B cell (primary cell): ENCODE results near the gene KPNB1. TPM values are rescaled to one million over a fixed set of nuclear protein-coding genes. Genes with fewer than 3 reads are reported as not detected.

Experiments
- ATAC-seq: fragments of 200-7000 bp; cut with Tn5 transposase; one replicate; pipeline ENCODE4 v1.10.0; 2021; ENCODE audit warnings: low read depth, mild to moderate bottlenecking, moderate number of reproducible peaks, moderate library complexity
- CTCF ChIA-PET: fragments of 350-600 bp; sonication (Branson Sonifier 250); formaldehyde crosslinking; loops from one replicate; lab custom pipeline; 2021; ENCODE audit warnings: antibody characterized with exemption, inconsistent platforms; lab: Charles Lee
- POLR2A ChIA-PET: fragments of 350-600 bp; sonication (Branson Sonifier 250); formaldehyde crosslinking; loops from one replicate; lab custom pipeline; 2021; ENCODE audit warnings: antibody characterized with exemption; lab: Charles Lee
- DNase-seq: peaks from one replicate; pipeline ENCODE4 v3.0.0; 2013
- H2AFZ ChIP-seq: 2 replicates; pipeline ENCODE4 v1.6.1; 2012; ENCODE audit warnings: mild to moderate bottlenecking, low read depth, low read length; ENCODE audit not compliant: insufficient read depth, poor library complexity, severe bottlenecking
- H3K27ac ChIP-seq, 2 donors: 1 replicate in 1 of 2; 2 replicates in 1 of 2; pipeline ENCODE4 v1.5.1; 2012 to 2013; ENCODE audit warnings: low read length in 2 of 2, mild to moderate bottlenecking in 2 of 2, moderate library complexity in 1 of 2
- H3K27me3 ChIP-seq, 4 experiments: fragments of 200-600 bp in 1 of 4; sonication (generic) in 1 of 4; replicated peaks in 1 of 4; 1 replicate in 2 of 4; 2 replicates in 2 of 4; pipeline versions ENCODE4 v1.6.1 to v1.7.0; 2013 to 2016; ENCODE audit warnings: low read length in 3 of 4, mild to moderate bottlenecking in 2 of 4, mixed read lengths in 1 of 4, moderate library complexity in 1 of 4; ENCODE audit not compliant: insufficient read depth in 4 of 4, control insufficient read depth in 3 of 4; ENCODE audit errors: control extremely low read depth in 1 of 4
- H3K36me3 ChIP-seq, 2 experiments: replicated peaks in 1 of 2; 1 replicate in 1 of 2; 2 replicates in 1 of 2; pipeline versions ENCODE4 v1.6.1 to v1.7.1; 2013; ENCODE audit warnings: low read length in 1 of 2; ENCODE audit not compliant: insufficient read depth in 2 of 2, control insufficient read depth in 1 of 2; ENCODE audit errors: control extremely low read depth in 1 of 2, extremely low read depth in 1 of 2
- H3K4me1 ChIP-seq, 2 donors: fragments of 200-600 bp in 1 of 2; sonication (generic) in 1 of 2; 1 replicate in 1 of 2; 2 replicates in 1 of 2; pipeline versions ENCODE4 v1.5.1 to v1.6.1; 2013 to 2017; ENCODE audit warnings: low read length in 2 of 2; ENCODE audit not compliant: control insufficient read depth in 2 of 2, insufficient read depth in 2 of 2
- H3K4me2 ChIP-seq: replicated peaks from 2 replicates; pipeline ENCODE3; 2012; ENCODE audit warnings: mild to moderate bottlenecking, low read depth, low read length; ENCODE audit not compliant: poor library complexity, severe bottlenecking
- H3K4me3 ChIP-seq, 5 experiments: fragments of 200-600 bp in 1 of 5; sonication (generic) in 1 of 5; 1 replicate in 3 of 5; 2 replicates in 2 of 5; pipeline versions ENCODE4 v1.5.1 to v1.7.0; 2011 to 2016; ENCODE audit warnings: low read length in 4 of 5, mild to moderate bottlenecking in 4 of 5, low read depth in 2 of 5, control low read depth in 1 of 5, moderate library complexity in 1 of 5; ENCODE audit not compliant: insufficient read depth in 1 of 5; ENCODE audit errors: control extremely low read depth in 1 of 5, extremely low read depth in 1 of 5
- H3K79me2 ChIP-seq: fragments of 200-600 bp; sonication (generic); one replicate; pipeline ENCODE4 v1.6.0; 2016; ENCODE audit warnings: low read length; ENCODE audit not compliant: control insufficient read depth, insufficient read depth
- H3K9ac ChIP-seq: fragments of 200-600 bp; sonication (generic); 2 replicates; pipeline ENCODE4 v1.6.1; 2017; ENCODE audit warnings: mild to moderate bottlenecking, low read length, moderate library complexity
- H3K9me3 ChIP-seq, 3 donors: one replicate each; pipeline versions ENCODE4 v1.6.1 to v1.7.1; 2013; ENCODE audit warnings: low read length in 2 of 3; ENCODE audit not compliant: control insufficient read depth in 2 of 3, insufficient read depth in 1 of 3; ENCODE audit errors: control extremely low read depth in 1 of 3
- H4K20me1 ChIP-seq: 2 replicates; pipeline ENCODE4 v1.6.0; 2012; ENCODE audit warnings: mild to moderate bottlenecking, low read length; ENCODE audit not compliant: insufficient read depth, control insufficient read depth, poor library complexity, severe bottlenecking
- H3K27ac Mint-ChIP-seq: one replicate; pipeline ENCODE4 v1.8.0; 2021; ENCODE audit warnings: mixed read lengths
- H3K27me3 Mint-ChIP-seq: one replicate; pipeline ENCODE4 v1.8.0; 2021; ENCODE audit warnings: mixed read lengths
- H3K4me1 Mint-ChIP-seq: one replicate; pipeline ENCODE4 v1.8.0; 2021; ENCODE audit warnings: mixed read lengths
- H3K4me3 Mint-ChIP-seq: one replicate; pipeline ENCODE4 v1.8.0; 2021; ENCODE audit warnings: mixed read lengths
- H3K9me3 Mint-ChIP-seq: one replicate; pipeline ENCODE4 v1.8.0; 2022; ENCODE audit warnings: mixed read lengths; ENCODE audit not compliant: insufficient read depth
- EZH2 ChIP-seq: IDR thresholded peaks from 2 replicates; pipeline ENCODE4 v1.6.1; 2012; ENCODE audit warnings: borderline replicate concordance, low read depth, mild to moderate bottlenecking, moderate library complexity, low read length; ENCODE audit not compliant: insufficient read depth, poor library complexity, severe bottlenecking
- WGBS: methylation state at CpG from one replicate; pipeline ENCODE4 v1.1.5; 2013; ENCODE audit warnings: missing lambda C conversion rate; ENCODE audit not compliant: insufficient coverage; 5-methylcytosine and 5-hydroxymethylcytosine counted together
- intact Hi-C: fragments of 100-400 bp; cut with micrococcal nuclease; formaldehyde crosslinking; loops from one replicate; pipeline ENCODE4 v1.10.0; 2022
- polyA plus RNA-seq: library from polyadenylated mRNA; depleted of rRNA; stranded (reverse); fragments of >200 nt; gene quantifications from 2 replicates; pipeline ENCODE4 v1.2.3, GENCODE V29; 2012
- total RNA-seq, 2 donors: library from RNA; stranded (reverse); fragments of 120-200 nt in 1 of 2; gene quantifications; 1 replicate in 1 of 2; 2 replicates in 1 of 2; pipeline versions ENCODE4 v1.2.3 to v1.2.4, GENCODE V29; 2013 to 2022
- TF ChIP-seq, protein P1 (sequence below): fragments of 200-600 bp; IDR thresholded peaks from one replicate; pipeline ENCODE4 v1.8.0; 2022; ENCODE audit warnings: antibody characterized with exemption, mild to moderate bottlenecking

The KPNB1 gene
- total and polyA plus RNA-seq, 2 donors (not counting 1 experiment from before 2014, with no cell fraction given): 60.6 to 278 TPM

DNA sequence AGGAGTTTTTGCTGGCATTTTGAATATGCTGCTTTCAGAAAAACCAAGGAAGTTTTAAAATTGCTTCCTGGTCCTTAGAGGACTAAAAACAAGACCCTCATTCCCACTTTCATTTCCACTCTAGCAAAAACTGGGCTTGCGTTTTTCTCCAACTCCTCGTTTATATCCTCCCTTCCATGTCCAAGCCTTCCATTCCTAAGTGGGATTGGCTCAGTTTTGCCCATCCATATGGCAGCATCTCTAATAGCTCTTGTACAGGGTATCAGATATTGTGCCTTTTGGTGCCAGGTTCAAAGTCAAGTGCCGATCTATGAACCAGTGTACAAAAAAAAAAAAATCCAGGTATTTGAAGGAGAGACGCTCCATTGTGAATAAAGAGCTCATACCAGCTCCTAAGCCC is 34.3 kb downstream of the KPNB1 start:
- Histone ChIP-seq H2AFZ (no peak overlapping the region), H4K20me1 (peaks cover 7% of the 10 kb centered on the region), H3K4me3 (no peak overlapping the region), H3K9me3 (no peaks in the 10 kb centered on the region), H3K4me1 (no peaks in the 10 kb centered on the region), H3K9ac (no peak overlapping the region), H3K4me2 (no peak overlapping the region), H3K79me2 (no peaks in the 10 kb centered on the region), H3K27me3 (no peaks in the 10 kb centered on the region), H3K36me3 (peaks cover 18 to 54% of the 10 kb centered on the region in 2 experiments), H3K27ac (no peak overlapping the region)
- no peaks in the 10 kb centered on the region for H3K9me3 Mint-ChIP-seq
- H3K4me1 Mint-ChIP-seq: no peaks in the 10 kb centered on the region
- no peak for DNase-seq
- 100% methylated on average over 2 of the region's 4 CpGs for WGBS
- intact Hi-C loops: no loop called here
- H3K27ac Mint-ChIP-seq: no peak overlapping the region
- POLR2A ChIA-PET: no interaction called here
- no peak overlapping the region for H3K4me3 Mint-ChIP-seq
- CTCF ChIA-PET: interaction anchor here (0.5 to 2.0 kb wide), 4 partner anchors 15 to 1412 kb away, joined by 3 to 6 read pairs (median 4); no protein-coding TSS in a partner anchor
- no peak for ATAC-seq
- TF ChIP-seq, protein P1, sequence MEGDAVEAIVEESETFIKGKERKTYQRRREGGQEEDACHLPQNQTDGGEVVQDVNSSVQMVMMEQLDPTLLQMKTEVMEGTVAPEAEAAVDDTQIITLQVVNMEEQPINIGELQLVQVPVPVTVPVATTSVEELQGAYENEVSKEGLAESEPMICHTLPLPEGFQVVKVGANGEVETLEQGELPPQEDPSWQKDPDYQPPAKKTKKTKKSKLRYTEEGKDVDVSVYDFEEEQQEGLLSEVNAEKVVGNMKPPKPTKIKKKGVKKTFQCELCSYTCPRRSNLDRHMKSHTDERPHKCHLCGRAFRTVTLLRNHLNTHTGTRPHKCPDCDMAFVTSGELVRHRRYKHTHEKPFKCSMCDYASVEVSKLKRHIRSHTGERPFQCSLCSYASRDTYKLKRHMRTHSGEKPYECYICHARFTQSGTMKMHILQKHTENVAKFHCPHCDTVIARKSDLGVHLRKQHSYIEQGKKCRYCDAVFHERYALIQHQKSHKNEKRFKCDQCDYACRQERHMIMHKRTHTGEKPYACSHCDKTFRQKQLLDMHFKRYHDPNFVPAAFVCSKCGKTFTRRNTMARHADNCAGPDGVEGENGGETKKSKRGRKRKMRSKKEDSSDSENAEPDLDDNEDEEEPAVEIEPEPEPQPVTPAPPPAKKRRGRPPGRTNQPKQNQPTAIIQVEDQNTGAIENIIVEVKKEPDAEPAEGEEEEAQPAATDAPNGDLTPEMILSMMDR: no peak
- TF ChIP-seq EZH2: no peak
- no peaks in the 10 kb centered on the region for H3K27me3 Mint-ChIP-seq

DNA sequence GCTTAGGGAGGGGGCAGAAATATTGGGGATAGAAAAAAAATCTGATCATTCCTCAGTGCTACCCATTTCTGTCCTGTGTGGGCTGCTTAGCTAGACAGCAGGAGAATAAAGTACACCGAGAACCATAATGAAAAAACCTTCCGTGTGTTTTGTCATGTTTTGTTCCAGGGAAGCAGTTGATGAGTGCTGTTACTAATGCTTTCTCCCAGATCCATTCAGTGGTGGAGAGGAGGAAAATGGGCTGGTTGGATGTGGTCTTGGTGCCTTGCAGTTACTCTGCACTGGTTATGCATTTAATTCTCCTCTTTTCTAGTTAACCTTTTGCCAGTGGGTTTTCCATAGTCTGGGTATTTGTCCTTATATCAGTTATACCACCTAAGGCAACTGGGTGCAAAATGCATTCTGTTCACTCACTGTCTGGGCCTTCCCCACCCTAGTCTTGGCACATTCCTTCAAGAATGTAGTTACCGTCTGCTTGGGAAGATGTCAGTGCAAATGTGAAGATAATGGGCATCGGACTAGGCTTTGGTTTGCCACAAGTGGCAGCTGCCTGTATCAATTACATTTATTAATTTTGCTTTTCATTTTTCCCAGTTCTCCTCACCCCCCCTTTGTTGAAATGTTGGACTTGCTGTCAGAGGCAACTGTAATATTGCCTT is 34.9 kb downstream of the KPNB1 start:
- CTCF ChIA-PET: interaction anchor here (0.7 to 2.0 kb wide), 3 partner anchors 15 to 1412 kb away, joined by 3 to 6 read pairs (median 5); no protein-coding TSS in a partner anchor
- ATAC-seq: no peak

More for the DNA sequence above, 34.9 kb downstream of the KPNB1 start:
- no peak for TF ChIP-seq EZH2
- TF ChIP-seq, protein P1: no peak
- intact Hi-C loops: no loop called here
- Mint-ChIP-seq H3K4me3 (no peak overlapping the region), H3K9me3 (no peaks in the 10 kb centered on the region), H3K27ac (no peak overlapping the region), H3K27me3 (no peaks in the 10 kb centered on the region), H3K4me1 (no peaks in the 10 kb centered on the region)
- DNase-seq: no peak
- H3K9me3 ChIP-seq: no peaks in the 10 kb centered on the region
- peaks cover 7% of the 10 kb centered on the region for H4K20me1 ChIP-seq
- POLR2A ChIA-PET: no interaction called here
- no peaks in the 10 kb centered on the region for H3K27me3 ChIP-seq
- H3K79me2 ChIP-seq: no peaks in the 10 kb centered on the region
- no peak overlapping the region for H3K4me2 ChIP-seq
- no peaks in the 10 kb centered on the region for H3K4me1 ChIP-seq
- H3K9ac ChIP-seq: no peak overlapping the region
- no peak overlapping the region for H3K27ac ChIP-seq
- H3K36me3 ChIP-seq: peaks cover 18 to 50% of the 10 kb centered on the region in 2 experiments
- no peak overlapping the region for H3K4me3 ChIP-seq
- 100% methylated on average over 2 of the region's 4 CpGs for WGBS
- H2AFZ ChIP-seq: no peak overlapping the region
